K562 (cell line): ENCODE measurements around the gene PACRG. TPM values are rescaled to one million over a fixed set of nuclear protein-coding genes. Genes with fewer than 3 reads are reported as not detected.

Experiments used
- ATAC-seq: fragments of 200-7000 bp; cut with Tn5 transposase; 3 replicates; pipeline ENCODE4 v1.9.1; 2020; ENCODE audit warnings: moderate library complexity
- BruUV-seq: library from RNA; stranded (reverse); fragments of 400-500 nt; replicated peaks from 2 replicates; lab custom pipeline; 2021; lab: Mats Ljungman, UMichigan
- CTCF ChIA-PET: fragments of 300-600 bp; formaldehyde crosslinking; extraction: SDS; loops from one replicate; lab custom pipeline; 2021; ENCODE audit warnings: low intra/inter-chr PET ratio; lab: Yijun Ruan, JAX
- POLR2A ChIA-PET: fragments of 300-600, 350-650 bp; sonication (Branson Sonifier 250); formaldehyde crosslinking; extraction: SDS; loops from one replicate; lab custom pipeline; 2021; ENCODE audit warnings: antibody characterized with exemption, inconsistent platforms; lab: Yijun Ruan, JAX
- DNase-seq, 4 experiments: peaks; one replicate each; pipeline versions ENCODE4 v3.0.0 to v3.0.0-alpha.2; 2011 to 2018; ENCODE audit warnings: low spot score in 3 of 4, mixed read lengths in 3 of 4; ENCODE audit errors: extremely low read depth in 1 of 4
- FAIRE-seq: peaks from 2 replicates; lab custom pipeline; 2011; peaks lifted over from hg19 to GRCh38; lab: Jason Lieb, UNC
- H2AFZ ChIP-seq: 2 replicates; pipeline ENCODE4 v1.6.0; 2011; ENCODE audit warnings: low read depth, low read length, control low read depth, inconsistent platforms
- H3K27ac ChIP-seq: fragments of 200-600 bp; 3 replicates; pipeline ENCODE4 v1.8.0; 2011; ENCODE audit warnings: low read depth, mild to moderate bottlenecking, control low read depth, inconsistent platforms, low read length, moderate library complexity, mixed read lengths; ENCODE audit errors: extremely low read depth
- H3K27me3 ChIP-seq, 2 experiments: fragments of 300-600 bp in 1 of 2; 2 replicates in 1 of 2; 3 replicates in 1 of 2; pipeline versions ENCODE4 v1.6.0 to v1.8.0; 2011; ENCODE audit warnings: inconsistent platforms in 2 of 2, low read length in 2 of 2, mild to moderate bottlenecking in 1 of 2, mixed read lengths in 1 of 2, moderate library complexity in 1 of 2; ENCODE audit not compliant: control insufficient read depth in 2 of 2, insufficient read depth in 2 of 2
- H3K36me3 ChIP-seq: fragments of 300-600 bp; 3 replicates; pipeline ENCODE4 v1.8.0; 2011; ENCODE audit warnings: mild to moderate bottlenecking, low read length, inconsistent platforms; ENCODE audit not compliant: control insufficient read depth, insufficient read depth
- H3K4me1 ChIP-seq, 2 experiments: fragments of 200-600 bp in 1 of 2; replicated peaks in 1 of 2; 2 replicates in 1 of 2; 3 replicates in 1 of 2; pipeline versions ENCODE4 v1.5.1 to v1.8.0; 2011; ENCODE audit warnings: inconsistent platforms in 2 of 2, low read length in 2 of 2, mild to moderate bottlenecking in 1 of 2, mixed read lengths in 1 of 2, moderate library complexity in 1 of 2; ENCODE audit not compliant: control insufficient read depth in 2 of 2, insufficient read depth in 2 of 2
- H3K4me2 ChIP-seq: 2 replicates; pipeline ENCODE4 v1.6.1; 2011; ENCODE audit warnings: low read length, control low read depth, inconsistent platforms, mixed read lengths; ENCODE audit not compliant: insufficient read depth
- H3K4me3 ChIP-seq: fragments of 200-600 bp; sonication (generic), shearing (Covaris generic); 2 replicates; pipeline ENCODE4 v1.5.1; 2016; ENCODE audit warnings: control low read depth, inconsistent platforms
- H3K79me2 ChIP-seq: fragments of 200-600 bp; 3 replicates; pipeline ENCODE4 v1.8.0; 2011; ENCODE audit warnings: low read length, inconsistent platforms; ENCODE audit not compliant: control insufficient read depth, insufficient read depth
- H3K9ac ChIP-seq, 2 experiments: 2 replicates each; pipeline versions ENCODE4 v1.6.0 to v1.6.1; 2011; ENCODE audit warnings: low read depth in 2 of 2, low read length in 2 of 2, control low read depth in 1 of 2, inconsistent platforms in 1 of 2, mild to moderate bottlenecking in 1 of 2, mixed read lengths in 1 of 2; ENCODE audit not compliant: insufficient read depth in 1 of 2
- H3K9me1 ChIP-seq: one replicate; pipeline ENCODE4 v1.6.0; 2011; ENCODE audit warnings: inconsistent platforms, mild to moderate bottlenecking, low read length, moderate library complexity; ENCODE audit not compliant: control insufficient read depth, insufficient read depth
- H3K9me3 ChIP-seq: replicated peaks from 2 replicates; pipeline ENCODE4 v1.5.1; 2011; ENCODE audit warnings: low read depth, low read length, inconsistent platforms; ENCODE audit not compliant: control insufficient read depth, insufficient read depth
- H4K20me1 ChIP-seq: replicated peaks from 2 replicates; pipeline ENCODE4 v1.6.1; 2011; ENCODE audit warnings: low read length, inconsistent platforms, mixed read lengths; ENCODE audit not compliant: control insufficient read depth, insufficient read depth
- GATAD2A ChIP-seq: fragments of 450-650 bp; IDR thresholded peaks from 2 replicates; pipeline ENCODE4 v1.6.1; 2017
- TAF1 ChIP-seq: IDR thresholded peaks from 2 replicates; pipeline ENCODE4 v1.6.1; 2011; ENCODE audit warnings: mild to moderate bottlenecking, low read length, moderate library complexity; ENCODE audit not compliant: insufficient read depth, control insufficient read depth, severe bottlenecking; ENCODE audit errors: extremely low read depth
- TFE3 ChIP-seq: fragments of 450-650 bp; formaldehyde crosslinking; IDR thresholded peaks from 2 replicates; pipeline ENCODE4 v1.4.0; 2020; ENCODE audit warnings: mild to moderate bottlenecking, mixed read lengths
- ZBTB33 ChIP-seq: sonication (generic); formaldehyde crosslinking; IDR thresholded peaks from 2 replicates; pipeline ENCODE4 v1.8.1; 2023; ENCODE audit warnings: mild to moderate bottlenecking, missing genetic modification reagents
- WGBS: fragments of 100-300 bp; shearing (Covaris generic); methylation state at CpG from one replicate; pipeline ENCODE4 v1.1.6; 2016; ENCODE audit warnings: low coverage, mixed read lengths; ENCODE audit not compliant: insufficient coverage; ENCODE audit errors: missing lambda C conversion rate; 5-methylcytosine and 5-hydroxymethylcytosine counted together
- in situ Hi-C: fragments of 300-500 bp; cut with MboI; formaldehyde crosslinking; loops from 4 replicates; pipeline ENCODE4 v1.15.0; 2018; ENCODE audit warnings: inconsistent platforms, mixed read lengths
- intact Hi-C: fragments of 100-400 bp; cut with micrococcal nuclease; formaldehyde crosslinking; loops from 2 replicates; pipeline ENCODE4 v1.14.2; 2022
- polyA plus RNA-seq, 8 experiments: library from polyadenylated mRNA; depleted of rRNA in 4 of 8; stranded (reverse) in 5 of 8; unstranded in 3 of 8; fragments of >200 nt; fragmentation: Nextera tagmentation in 2 of 8; fragmentation: Illumina TruSeq in 1 of 8; extraction: Ambion mirVana in 2 of 8; extraction: Trizol in 1 of 8; gene quantifications; 2 replicates each; pipeline versions ENCODE4 v1.2.1 to v1.2.3, GENCODE V29; 2011 to 2014; ENCODE audit warnings: inconsistent platforms in 1 of 8, missing spikeins in 1 of 8
- total RNA-seq, 7 experiments: library from RNA; depleted of rRNA in 6 of 7; stranded (reverse); fragments of >200 nt in 6 of 7; fragmentation: Illumina TruSeq in 2 of 7; extraction: Trizol in 2 of 7; gene quantifications; 2 replicates each; pipeline versions ENCODE4 v1.2.1 to v1.2.3, GENCODE V29; 2011 to 2021; ENCODE audit warnings: low replicate concordance in 1 of 7

Gene PACRG
- total and polyA plus RNA-seq, 9 of the 15 experiments (the other 6 are each of a cell fraction or from before 2014, with no cell fraction given), result 0.04 TPM; not detected in 8

- Histone ChIP-seq H3K4me2 (no peak overlapping the region), H3K4me1 (peaks cover 0 to 3% of the 10 kb centered on the region in 2 experiments; a peak in 1 of 5 replicates), H3K79me2 (no peaks in the 10 kb centered on the region), H3K9ac (no peak overlapping the region), H3K9me3 (no peaks in the 10 kb centered on the region), H3K36me3 (no peaks in the 10 kb centered on the region), H4K20me1 (no peaks in the 10 kb centered on the region), H3K4me3 (no peak overlapping the region), H3K9me1 (no peaks in the 10 kb centered on the region), H3K27me3 (peaks cover 48 to 70% of the 10 kb centered on the region in 2 experiments), H2AFZ (no peak overlapping the region), H3K27ac (no peak overlapping the region)
- no TSS peak for BruUV-seq
- CTCF ChIA-PET, result no interaction called here
- intact Hi-C loops, result no loop called here
- in situ Hi-C loops, result no loop called here
- DNase-seq (no peak), FAIRE-seq (no peak), ATAC-seq (no peak)
- TF ChIP-seq TAF1, result no peak
- TF ChIP-seq GATAD2A, result no peak
- no peak for TF ChIP-seq TFE3 (CRISPR knock-in tag)
- no peak for TF ChIP-seq ZBTB33 (CRISPR knock-in tag)
- POLR2A ChIA-PET, result interaction anchor here (0.5 to 0.7 kb wide), 2 partner anchors 18 to 23 kb away, joined by 3 read pairs; no protein-coding TSS in a partner anchor
- 3% methylated on average over 11 of the region's 11 CpGs for WGBS
Measured at GRCh38 chr6:163288915-163289314, 561.1 kb downstream of the PACRG start.
